ENCODE measurements around the gene MYBPC3.

MYBPC3 gene

DNA sequence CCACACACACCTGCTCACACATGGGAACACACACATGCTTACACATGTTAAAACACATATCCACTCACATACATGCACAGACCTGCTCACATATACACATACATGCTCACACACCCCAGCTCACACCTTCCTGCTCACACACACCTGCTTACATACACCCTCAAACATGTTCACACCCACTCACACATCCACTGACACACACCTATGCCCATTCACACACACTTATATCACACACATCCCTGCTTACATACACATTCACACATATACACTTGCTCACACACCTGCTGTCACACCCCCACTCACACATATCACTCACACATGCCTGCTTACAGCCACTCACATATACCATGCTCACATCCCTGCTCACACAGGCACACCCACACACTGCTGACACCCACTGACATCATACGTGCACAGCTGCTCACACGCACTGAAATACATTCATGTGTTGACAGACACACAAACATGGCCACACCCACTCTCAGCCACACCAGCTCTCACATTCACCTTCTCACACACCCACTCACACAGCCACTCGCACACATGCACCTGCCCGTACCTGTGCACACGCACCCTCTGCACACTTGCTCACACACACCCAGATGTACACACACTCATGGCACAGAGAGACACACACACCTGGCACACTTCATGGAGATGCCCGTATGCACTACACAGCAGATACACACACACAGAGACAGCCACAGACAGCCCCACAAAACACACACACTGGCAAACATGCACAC lies 5.7 kb upstream of the MYBPC3 start:
- DNase-seq (ENCODE audit: low read depth in 1 of 2, low spot score in 1 of 2): no peak

DNA sequence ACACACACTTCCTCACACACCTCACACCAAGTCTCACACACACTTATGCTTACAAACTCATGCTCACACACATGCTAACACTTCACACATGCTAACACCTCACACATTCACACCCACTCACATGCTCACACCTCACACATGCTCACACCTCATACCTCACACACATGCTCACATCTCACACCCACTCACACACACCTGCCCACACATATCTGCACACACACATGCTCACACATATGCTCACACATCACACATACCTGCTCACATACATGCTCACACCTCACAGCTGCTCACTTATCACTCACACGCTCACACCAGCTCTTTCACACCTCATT lies 4.5 kb upstream of the MYBPC3 start:
- DNase-seq (ENCODE audit: low read depth in 1 of 2, low spot score in 1 of 2): no peak

DNA sequence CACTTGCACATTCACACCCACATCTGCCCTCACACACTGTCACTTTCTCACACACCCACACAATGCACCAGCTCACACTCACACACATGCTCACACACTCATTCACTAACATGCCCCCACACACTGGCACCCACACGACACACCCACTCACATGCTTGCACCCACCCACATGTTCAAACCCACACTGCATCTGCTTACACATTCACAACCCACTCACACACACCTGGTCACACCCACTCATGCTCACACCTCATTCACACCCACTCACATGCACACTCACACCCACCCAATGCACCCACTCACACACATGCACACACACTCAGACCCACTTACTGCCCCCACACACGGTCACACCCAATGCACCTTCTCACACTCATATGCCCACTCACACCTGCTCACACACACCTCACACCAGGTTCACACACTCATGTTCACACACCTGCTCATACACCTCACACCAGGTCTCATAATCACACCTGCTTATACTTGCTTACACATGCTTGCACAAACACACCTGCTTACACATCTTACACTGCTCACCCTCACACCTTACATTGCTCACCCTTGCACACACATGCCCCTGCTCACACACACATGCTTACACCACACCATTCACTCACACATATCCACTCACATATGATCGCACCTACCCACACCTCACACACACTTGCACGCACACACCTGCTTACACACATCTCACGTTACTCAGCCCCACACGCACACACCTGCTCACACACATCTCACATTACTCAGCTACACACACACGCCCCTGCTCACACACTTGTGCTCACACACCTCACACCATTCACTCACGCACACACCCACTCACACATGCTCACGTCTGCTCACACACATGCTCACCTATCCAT lies 3.9 kb upstream of the MYBPC3 start:
- no peak for DNase-seq (ENCODE audit: low read depth in 1 of 2, low spot score in 1 of 2)

DNA sequence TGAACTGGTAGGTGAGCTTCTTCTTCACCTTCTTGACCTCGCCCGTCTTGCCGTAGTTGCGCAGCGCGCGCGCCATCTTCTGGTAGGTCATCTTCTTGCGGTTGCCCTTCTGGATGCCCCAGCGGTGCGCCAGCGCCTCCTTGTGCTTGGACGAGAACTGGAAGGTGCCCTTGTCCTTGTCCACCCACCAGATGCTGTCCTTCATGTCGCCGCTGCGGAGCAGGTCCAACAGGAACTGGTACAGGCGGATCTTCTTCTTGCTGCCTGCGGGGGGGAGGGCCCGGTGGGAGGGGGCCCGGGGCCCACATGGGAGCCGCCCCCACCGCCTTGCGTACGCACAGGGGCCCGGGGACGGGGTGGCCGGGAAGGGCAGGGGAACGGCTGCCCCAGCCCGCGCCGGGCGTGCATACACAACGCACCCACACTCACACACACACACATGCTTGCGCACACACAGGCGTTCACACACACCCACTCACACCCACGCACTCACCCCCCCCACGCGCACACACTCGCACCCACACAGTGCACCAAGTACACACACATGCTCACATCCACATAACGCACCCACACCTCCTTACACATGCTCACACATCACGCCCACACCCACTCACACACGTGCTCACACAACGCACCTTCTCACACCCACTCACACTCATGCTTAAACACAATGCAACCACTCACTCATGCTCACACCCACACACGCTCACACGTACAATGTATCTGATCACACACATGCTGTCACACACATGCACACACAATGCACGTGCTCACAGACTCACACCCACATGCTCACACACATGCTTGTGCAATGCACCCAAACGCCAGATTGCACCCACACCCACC lies 3.0 kb upstream of the MYBPC3 start:
- no peak for DNase-seq (ENCODE audit: low read depth in 1 of 2, low spot score in 1 of 2)

DNA sequence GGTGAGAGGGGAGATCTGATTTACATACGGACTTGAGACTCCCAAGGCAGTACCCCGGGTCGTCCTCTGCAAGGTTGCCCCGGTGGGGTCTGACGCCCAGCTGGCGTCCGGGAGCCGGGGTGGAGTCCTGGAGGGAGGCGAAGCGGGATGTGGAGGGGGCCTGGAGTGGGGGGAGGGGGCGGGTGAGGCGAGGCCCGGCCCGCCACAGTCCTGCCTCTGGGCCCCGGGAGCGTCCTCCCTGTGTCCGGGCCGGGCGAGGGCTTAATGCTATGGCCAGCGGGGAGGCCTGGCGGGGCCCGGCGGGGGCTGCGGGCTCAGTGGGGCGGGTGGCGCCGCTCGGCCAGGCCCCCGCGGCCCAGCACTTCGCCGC lies 2.4 kb upstream of the MYBPC3 start:
- no peak for DNase-seq (ENCODE audit: low read depth in 1 of 2, low spot score in 1 of 2)

DNA sequence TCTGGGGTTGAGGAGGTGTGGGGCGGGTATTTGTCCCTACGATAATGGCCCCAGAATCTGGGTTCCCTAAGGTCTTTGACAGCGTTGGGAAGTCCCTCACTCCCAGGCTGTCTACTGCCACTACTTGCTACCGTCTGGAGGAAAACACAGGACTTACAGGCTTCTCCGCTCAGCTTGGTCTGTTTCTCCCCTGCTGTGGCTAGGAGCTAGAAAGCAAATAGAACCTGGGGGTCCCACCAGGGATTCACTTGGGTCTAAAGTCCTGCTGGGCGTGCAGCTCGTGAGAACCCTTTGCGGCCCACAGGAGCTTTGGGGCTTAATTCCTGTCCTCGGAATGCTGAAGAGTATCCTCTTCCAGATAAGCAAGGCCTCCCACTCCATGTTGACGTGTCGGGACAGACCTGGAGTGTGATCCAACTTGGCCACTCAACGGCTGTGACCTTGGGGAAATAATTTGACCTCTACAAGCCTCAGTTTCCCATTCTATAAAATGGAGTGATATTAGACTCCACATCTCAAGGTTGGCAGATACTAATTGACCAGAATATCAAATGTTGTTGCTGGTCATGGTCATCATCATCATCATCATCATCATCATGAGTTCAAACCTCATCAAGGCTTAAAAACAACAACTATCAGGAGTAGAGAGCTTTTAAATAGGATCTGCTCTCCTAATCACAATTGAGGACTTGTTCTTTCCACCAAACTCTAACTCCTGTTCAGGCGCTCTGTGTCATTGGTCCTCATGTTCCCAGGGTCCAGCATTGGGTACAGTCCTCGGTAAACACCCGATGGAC lies 1.7 kb upstream of the MYBPC3 start:
- no peak for DNase-seq (ENCODE audit: low read depth in 1 of 2, low spot score in 1 of 2)

DNA sequence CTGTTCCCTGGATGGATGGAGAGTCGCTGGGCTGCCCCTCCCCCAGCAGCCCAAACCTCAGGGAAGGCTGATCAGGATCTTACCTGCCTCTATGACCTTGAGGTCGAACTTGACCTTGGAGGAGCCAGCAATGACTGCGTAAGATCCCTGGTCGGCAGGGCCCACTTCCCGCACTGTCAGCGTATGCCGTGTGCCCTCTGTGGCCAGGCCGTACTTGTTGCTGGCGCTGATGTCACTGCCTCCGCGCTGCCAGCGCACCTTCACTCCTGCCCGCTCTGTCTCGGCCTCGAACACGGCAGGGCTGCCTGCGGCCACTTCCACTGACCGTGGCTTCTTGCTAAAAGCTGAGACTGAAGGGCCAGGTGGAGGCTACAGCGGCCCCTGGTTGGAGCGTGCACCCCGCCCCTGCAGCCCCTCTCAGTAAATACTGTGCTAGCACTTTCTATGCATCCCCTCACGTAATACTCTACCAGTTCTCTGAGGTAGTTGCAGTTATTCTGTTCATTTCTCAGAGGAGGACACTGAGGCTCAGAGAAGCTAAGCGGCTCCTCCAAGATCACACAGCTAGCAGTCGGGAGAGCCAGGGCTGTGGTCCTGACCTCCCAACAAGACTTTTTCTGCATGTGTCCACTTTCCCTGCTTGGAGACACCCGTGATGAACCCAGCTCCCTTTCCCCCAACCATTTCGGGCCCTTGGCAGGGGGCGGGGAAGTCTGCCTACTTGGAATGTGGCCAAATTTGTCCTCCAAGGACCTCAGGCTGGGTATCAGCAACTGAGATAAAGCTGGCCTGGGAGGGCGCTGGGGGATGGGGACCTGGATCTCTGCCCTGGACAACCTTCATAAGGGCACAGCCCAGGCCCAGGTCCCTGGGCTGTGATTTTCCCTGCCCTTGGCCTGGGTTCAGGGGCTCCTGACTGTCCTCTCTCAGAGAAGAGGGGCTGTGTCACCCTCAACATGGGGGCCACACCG lies 1.1 kb downstream of the MYBPC3 start:
- no peak for DNase-seq (ENCODE audit: low read depth in 1 of 2, low spot score in 1 of 2)

DNA sequence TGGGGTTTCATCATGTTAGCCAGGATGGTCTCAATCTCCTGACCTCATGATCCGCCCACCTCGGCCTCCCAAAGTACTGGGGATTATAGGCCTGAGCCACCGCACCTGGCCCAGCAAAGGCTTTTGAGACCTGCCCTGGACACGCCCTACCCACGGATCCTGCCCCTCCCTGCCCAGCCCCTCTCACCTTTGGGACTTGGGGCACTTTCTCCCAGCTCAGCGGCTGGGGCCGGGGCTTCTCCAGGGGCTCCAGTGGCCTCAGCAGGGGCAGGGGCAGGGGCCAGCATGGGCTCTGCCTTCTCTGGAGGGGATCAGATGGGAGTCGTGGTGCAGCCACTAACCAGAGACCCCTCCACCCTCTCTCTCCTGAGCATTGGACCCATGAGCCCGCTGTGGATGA lies 2.2 kb downstream of the MYBPC3 start:
- DNase-seq (ENCODE audit: low read depth in 1 of 2, low spot score in 1 of 2): no peak

DNA sequence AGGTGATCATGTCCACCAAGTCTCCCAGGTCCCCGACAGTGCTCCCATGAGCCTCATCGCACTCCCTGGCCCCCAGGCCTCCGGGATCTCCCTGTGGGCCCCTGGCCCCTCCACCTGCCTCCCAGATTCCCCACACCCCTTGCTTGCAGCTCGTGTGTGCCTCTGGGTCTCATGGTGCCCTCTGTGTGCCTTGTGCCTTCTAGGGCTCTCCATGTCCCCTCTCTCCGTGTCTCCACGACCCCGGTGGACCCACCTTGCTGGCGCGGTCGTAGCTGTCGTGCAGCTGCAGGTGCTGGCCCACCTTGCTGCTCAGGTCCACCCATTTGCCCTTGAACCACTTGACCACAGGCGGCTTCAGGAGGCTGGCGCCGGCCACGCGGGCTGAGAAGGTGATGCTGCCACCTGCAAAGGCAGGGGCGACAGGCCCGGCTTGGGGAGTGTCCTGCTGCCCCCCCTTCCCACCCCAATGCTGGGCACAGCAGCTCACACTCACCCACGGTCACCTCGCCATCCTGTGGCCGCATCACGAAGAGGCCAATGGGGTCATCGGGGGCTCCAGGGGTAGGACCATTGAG lies 2.9 kb downstream of the MYBPC3 start:
- no peak for DNase-seq (ENCODE audit: low read depth in 1 of 2, low spot score in 1 of 2)

DNA sequence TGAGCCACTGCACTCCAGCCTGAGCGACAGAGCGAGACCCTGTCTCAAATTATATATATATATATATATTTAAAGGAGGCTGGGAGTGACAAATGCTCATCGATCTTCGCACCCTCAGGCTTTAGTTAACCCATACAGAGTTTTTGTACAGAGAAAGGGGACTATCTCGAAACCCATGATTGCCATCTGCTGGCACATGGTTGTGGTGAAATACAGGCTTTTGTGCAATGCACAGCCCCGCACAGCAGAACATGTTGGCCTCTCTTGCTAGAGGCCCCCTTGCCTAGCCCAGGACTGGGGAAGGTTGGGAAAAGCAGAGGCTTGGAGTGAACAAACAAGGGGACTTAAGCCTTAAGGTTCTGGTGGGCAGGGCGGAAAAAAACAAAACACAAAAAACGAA lies 3.6 kb downstream of the MYBPC3 start:
- DNase-seq (ENCODE audit: low read depth in 1 of 2, low spot score in 1 of 2): no peak

DNA sequence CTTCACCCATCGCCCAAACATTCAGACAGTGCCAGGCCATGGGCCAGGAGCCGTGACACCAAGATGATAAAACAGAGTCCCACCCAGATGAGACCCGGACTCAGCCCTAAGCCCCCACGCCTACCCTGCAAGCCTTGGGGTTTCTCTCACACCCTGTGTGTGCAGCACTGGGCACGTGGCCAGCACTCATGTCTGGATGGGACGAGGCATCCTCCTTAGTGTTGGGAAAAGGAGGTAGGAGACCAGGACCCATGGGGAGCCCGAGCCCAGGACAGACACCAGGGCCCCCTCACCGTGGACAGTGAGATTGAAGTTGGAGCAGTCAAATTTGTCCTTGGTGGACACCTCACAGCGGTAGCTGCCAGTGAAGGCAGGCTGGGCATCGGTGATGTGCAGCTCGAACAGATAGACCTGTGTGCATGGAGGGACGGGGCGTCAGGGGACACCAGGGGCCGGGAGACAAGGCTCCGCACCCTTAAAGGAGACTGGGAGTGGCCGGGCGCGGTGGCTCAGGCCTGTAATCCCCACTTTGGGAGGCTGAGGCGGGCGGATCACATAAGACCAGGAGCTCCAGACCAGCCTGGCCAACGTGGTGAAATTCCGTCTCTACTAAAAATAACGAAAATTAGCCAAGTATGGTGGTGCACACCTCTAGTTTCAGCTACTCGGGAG lies 4.2 kb downstream of the MYBPC3 start:
- no peak for DNase-seq (ENCODE audit: low read depth in 1 of 2, low spot score in 1 of 2)

DNA sequence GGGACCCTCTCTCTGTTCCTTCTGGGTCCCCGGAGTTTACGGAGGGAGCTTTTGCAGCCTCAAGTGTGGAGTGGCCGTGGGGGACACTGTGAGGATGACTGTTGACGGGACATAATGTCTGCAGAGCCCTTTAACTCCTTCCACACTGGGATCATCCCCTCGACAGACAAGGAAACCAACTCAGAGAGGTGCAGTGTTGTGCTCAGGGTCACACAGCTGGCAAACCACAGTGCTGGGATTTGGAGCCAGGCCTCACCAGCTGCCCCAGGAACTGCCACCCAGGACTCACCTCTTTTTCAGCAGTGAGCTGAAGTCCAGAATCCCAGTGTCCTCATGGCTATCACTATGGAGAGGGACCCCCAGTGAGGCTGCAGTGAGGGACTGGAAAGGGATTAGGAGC lies 5.4 kb downstream of the MYBPC3 start:
- DNase-seq (ENCODE audit: low read depth in 1 of 2, low spot score in 1 of 2): no peak

DNA sequence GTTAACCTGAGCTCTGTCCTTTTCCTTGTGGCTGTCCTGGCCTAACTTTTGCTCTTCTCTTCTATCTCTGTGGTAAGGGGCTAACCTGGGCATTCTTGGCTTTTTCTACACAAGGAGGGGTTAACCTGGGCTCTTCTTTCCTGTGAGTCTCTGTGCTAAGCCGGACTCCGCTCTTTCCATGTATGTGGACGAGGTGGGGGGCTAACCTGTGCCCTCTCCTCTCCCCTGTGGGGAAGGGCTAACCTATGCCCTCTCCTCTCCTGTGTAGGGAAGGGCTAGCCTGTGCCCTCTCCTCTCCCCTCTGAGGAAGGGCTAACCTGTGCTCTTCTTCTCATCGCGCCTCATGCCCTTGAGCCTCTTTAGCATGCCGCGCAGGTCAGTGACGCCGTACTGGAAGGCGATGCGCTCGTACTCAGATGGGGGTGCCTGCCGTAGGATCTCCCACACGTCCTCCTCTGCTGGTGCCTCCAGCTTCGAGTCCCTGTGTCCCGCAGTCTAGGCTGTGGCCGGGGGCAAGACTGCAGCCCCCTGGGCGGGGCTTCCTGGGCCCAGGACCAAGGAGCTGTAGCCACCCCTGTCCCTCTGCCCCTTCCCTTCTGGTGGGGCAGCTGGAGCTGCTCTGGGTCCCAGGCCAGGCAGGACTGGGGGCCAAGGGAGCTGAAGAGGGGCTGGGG lies 6.5 kb downstream of the MYBPC3 start:
- DNase-seq (ENCODE audit: low read depth in 1 of 2, low spot score in 1 of 2): no peak

DNA sequence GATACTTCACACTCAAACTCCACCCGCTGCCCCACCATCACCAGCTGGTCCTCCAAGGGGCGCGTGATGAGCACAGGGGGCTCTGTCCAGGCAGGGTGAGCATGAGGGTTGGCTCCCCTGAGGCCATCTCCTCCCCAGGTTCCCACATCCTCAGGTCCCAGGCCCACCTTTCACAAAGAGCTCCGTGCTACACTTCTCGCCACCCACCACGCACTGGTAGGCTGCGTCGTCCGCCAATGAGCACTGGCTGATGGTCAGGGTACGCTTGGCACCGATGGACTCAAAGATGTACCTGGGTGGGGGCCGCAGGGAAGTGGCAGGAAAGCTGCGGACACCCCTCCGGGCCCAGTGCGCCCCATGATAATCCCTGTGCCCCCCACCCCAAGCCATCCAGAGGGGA lies 9.6 kb downstream of the MYBPC3 start:
- no peak for DNase-seq (ENCODE audit: low read depth in 1 of 2, low spot score in 1 of 2)

DNA sequence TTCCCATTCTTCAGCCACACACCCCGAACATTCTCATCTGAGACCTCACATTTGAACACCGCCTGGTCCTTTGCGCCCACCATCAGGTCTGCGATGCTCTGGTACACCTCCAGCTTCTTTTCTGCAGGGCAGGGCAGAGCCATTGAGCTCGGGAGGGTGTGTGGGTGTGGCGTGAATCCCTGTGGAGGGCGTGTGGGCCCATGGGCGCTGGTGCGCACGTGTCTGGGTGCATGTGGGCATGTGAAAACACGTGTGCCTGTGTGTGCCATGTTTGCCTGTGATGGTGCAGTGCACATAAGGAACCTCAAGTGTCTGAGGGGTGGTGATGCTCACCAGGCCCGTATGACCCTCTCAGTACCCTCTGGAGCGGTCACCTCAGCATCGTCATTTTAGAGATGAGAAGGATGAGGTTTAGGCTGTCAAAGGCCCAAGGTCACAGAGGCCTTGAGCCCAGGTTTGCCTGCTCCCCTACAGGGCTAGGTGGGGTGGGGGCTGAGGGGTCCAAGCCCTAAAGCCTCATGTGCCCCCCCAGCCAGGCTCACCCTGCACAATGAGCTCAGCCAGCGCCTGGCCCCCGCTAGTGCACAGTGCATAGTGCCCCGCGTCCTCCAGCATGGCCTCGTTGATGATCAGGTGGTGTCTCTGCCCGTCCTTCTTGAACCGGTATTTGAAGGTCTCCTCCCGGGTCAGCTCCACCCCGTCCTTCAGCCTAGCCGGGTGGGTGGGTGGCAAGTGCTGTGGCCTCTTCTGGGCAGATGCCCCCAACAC lies 10.3 kb downstream of the MYBPC3 start:
- no peak for DNase-seq (ENCODE audit: low read depth in 1 of 2, low spot score in 1 of 2)

DNA sequence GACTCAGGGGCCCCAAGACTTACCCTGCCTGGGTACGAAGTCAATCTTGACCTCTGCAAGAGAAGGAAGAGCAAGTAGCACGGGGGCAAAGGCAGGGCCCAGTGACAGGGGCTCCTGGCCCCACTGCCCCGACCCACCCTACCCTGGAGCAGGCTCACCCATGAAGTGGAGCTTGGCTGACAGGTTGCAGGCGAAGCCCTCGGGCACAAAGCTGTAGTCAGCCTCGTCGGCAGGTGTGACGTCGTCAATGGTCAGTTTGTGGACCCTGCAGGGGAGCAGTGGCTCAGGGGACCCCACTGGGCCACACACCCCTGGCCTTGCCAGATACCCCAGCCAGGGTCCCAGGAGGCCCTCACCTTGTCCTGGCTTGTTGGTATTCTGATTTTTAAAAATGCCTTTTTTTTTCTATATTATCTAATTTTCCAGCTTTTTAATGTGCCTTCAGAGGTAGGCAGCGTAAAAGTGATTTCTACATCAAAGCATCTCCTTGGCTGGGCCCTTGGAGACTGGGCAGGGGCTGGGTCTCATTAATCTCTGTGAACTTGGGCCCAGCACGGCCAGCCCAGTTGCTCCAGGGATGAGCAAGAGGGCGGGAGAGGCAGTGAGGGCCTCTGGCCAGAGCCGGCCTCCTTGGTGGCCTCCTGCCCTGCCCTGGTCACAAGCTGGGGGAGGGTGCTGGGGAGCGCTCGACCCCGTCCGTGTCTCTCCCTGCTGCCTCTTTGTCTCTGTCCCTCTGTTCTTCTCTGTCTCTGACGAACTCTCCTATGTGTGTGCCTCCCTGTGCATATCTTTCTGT lies 11.3 kb downstream of the MYBPC3 start:
- DNase-seq (ENCODE audit: low read depth in 1 of 2, low spot score in 1 of 2): no peak

DNA sequence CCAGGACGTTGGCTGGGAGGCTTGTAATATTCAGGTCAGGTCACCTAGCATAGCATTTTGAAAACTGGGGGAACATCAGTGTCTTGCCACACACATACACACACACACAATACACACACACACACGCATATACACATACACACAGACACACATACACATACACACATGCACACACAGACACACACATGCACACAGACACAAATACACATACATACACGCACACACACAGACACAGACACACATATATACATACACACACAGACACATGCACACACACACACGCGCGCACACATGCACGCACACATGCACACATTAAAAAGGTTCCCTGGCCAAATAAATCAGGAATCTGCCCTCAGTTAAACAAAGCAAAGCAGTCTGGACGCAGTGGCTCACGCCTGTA lies 12.5 kb downstream of the MYBPC3 start:
- DNase-seq (ENCODE audit: low read depth in 1 of 2, low spot score in 1 of 2): no peak
